ENCODE measurements around the gene RNF11. TPM values are rescaled to one million over a fixed set of nuclear protein-coding genes. Genes with fewer than 3 reads are reported as not detected.

Gene RNF11
- total RNA-seq, 2 experiments from 2014 or later, result 91.3 to 97.4 TPM

- Histone ChIP-seq H3K27me3 (ENCODE audit: control insufficient read depth in 1 of 2, insufficient read depth in 2 of 2, low read length in 2 of 2) (no peaks in the 10 kb centered on the region), H3K4me3 (ENCODE audit: low read length) (no peak overlapping the region), H3K4me1 (ENCODE audit: insufficient read depth, low read length) (no peaks in the 10 kb centered on the region), H3K36me3 (ENCODE audit: insufficient read depth, low read length) (no peaks in the 10 kb centered on the region), H3K9me3 (ENCODE audit: control insufficient read depth in 1 of 2, insufficient read depth in 1 of 2, low read length in 2 of 2) (no peaks in the 10 kb centered on the region), H3K27ac (ENCODE audit: low read depth in 1 of 2, low read length in 2 of 2) (no peak overlapping the region)
- no peaks in the 10 kb centered on the region for H3K9me3 Mint-ChIP-seq
- H3K27ac Mint-ChIP-seq, result no peak overlapping the region
- ATAC-seq (ENCODE audit: poor library complexity) (no peak), DNase-seq (no peak)
- H3K4me1 Mint-ChIP-seq (ENCODE audit: low read depth), result no peaks in the 10 kb centered on the region
- no peaks in the 10 kb centered on the region for H3K36me3 Mint-ChIP-seq (ENCODE audit: low read depth)
- intact Hi-C loops (cut with DNase I, micrococcal nuclease), result no loop called here
- no peak overlapping the region for H3K4me3 Mint-ChIP-seq
- ChIA-PET POLR2A (no interaction called here), CTCF (no interaction called here)
- no peaks in the 10 kb centered on the region for H3K27me3 Mint-ChIP-seq
- no peak for TF ChIP-seq CTCF (IDR thresholded peaks at IDR 0.05)
Measured at GRCh38 chr1:51310871-51311613, 75.0 kb downstream of the RNF11 start.

- no peak overlapping the region for H3K27ac ChIP-seq (ENCODE audit: low read depth in 1 of 2, low read length in 2 of 2)
- H3K27me3 ChIP-seq (ENCODE audit: control insufficient read depth in 1 of 2, insufficient read depth in 2 of 2, low read length in 2 of 2), result no peaks in the 10 kb centered on the region
- DNase-seq, result no peak
- CTCF ChIA-PET, result no interaction called here
- no peaks in the 10 kb centered on the region for H3K36me3 ChIP-seq (ENCODE audit: insufficient read depth, low read length)
- Mint-ChIP-seq H3K4me3 (no peak overlapping the region), H3K27ac (no peak overlapping the region), H3K4me1 (ENCODE audit: low read depth) (no peaks in the 10 kb centered on the region), H3K9me3 (no peaks in the 10 kb centered on the region), H3K27me3 (no peaks in the 10 kb centered on the region), H3K36me3 (ENCODE audit: low read depth) (no peaks in the 10 kb centered on the region)
- POLR2A ChIA-PET, result no interaction called here
- no peak for ATAC-seq (ENCODE audit: poor library complexity)
- TF ChIP-seq CTCF (IDR thresholded peaks at IDR 0.05), result no peak
- intact Hi-C loops (cut with DNase I, micrococcal nuclease), result no loop called here
- H3K4me1 ChIP-seq (ENCODE audit: insufficient read depth, low read length), result no peaks in the 10 kb centered on the region
- H3K9me3 ChIP-seq (ENCODE audit: control insufficient read depth in 1 of 2, insufficient read depth in 1 of 2, low read length in 2 of 2), result no peaks in the 10 kb centered on the region
- no peak overlapping the region for H3K4me3 ChIP-seq (ENCODE audit: low read length)
Measured at GRCh38 chr1:51311826-51312225, 75.8 kb downstream of the RNF11 start.

- ATAC-seq (ENCODE audit: poor library complexity) (no peak), DNase-seq (no peak)
- no peak overlapping the region for H3K27ac Mint-ChIP-seq
- H3K9me3 Mint-ChIP-seq, result no peaks in the 10 kb centered on the region
- intact Hi-C loops (cut with DNase I, micrococcal nuclease), result no loop called here
- no peaks in the 10 kb centered on the region for H3K27me3 Mint-ChIP-seq
- TF ChIP-seq CTCF (IDR thresholded peaks at IDR 0.05), result no peak
- H3K4me1 Mint-ChIP-seq (ENCODE audit: low read depth), result no peaks in the 10 kb centered on the region
- Histone ChIP-seq H3K36me3 (ENCODE audit: insufficient read depth, low read length) (no peaks in the 10 kb centered on the region), H3K27ac (ENCODE audit: low read depth in 1 of 2, low read length in 2 of 2) (no peak overlapping the region), H3K4me3 (ENCODE audit: low read length) (no peak overlapping the region), H3K27me3 (ENCODE audit: control insufficient read depth in 1 of 2, insufficient read depth in 2 of 2, low read length in 2 of 2) (no peaks in the 10 kb centered on the region), H3K9me3 (ENCODE audit: control insufficient read depth in 1 of 2, insufficient read depth in 1 of 2, low read length in 2 of 2) (no peaks in the 10 kb centered on the region), H3K4me1 (ENCODE audit: insufficient read depth, low read length) (no peaks in the 10 kb centered on the region)
- no peak overlapping the region for H3K4me3 Mint-ChIP-seq
- POLR2A ChIA-PET, result no interaction called here
- CTCF ChIA-PET, result no interaction called here
- no peaks in the 10 kb centered on the region for H3K36me3 Mint-ChIP-seq (ENCODE audit: low read depth)
Measured at GRCh38 chr1:51312718-51313117, 76.6 kb downstream of the RNF11 start.

Measured in CD4-positive, alpha-beta T cell (primary cell).